ENCODE measurements around the gene RITA1.

DNA sequence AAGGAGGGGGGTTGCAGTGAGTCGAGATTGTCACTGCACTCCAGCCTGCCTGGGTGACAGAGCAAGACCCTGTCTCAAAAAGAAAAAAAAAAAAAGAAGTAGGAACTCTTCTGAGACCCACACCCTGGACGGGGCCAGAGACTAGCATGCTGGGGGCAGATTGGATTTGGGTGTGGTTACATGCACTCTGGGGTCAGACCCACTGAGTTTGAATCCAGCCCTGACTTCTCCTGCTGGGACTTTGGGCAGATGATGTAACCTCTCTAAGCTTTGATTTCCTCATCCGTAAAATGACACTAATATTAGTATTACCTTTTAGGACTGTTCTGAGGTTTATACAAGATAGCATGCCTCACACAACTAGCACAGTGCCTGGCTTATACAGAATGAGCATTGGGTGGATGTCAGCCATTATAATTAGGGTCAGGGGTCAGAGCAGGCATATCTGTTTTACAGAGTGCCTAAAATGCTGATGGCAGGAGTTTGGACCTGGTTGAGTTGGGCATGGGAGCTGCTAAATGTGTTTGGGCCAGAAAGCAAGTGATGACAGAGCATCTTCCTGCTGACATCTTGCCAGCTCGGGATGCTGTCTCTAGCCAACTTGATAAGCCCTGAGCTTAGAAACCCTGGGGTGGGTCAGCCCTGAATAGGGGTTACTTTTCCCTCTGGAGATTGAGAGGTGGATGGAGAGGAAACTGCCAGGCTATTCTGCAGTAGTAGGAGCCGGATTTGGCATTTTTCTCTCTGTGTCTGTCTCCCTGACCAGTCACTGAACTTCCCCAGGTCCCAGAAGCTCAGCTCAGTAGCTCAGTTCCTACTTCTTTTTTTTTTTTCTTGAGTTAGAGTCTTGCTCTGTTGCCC, 51.2 kb downstream of the RITA1 start:
- TF ChIP-seq YY1 (IDR thresholded peaks at IDR 0.05; ENCODE audit: insufficient read depth, insufficient read length): no peak
- no peak for TF ChIP-seq ZNF274 (IDR thresholded peaks at IDR 0.05; ENCODE audit: low read depth, low read length)

Measured in NT2/D1 (cell line).